GM12878 (cell line): ENCODE measurements around the gene CYSTM1. TPM values are rescaled to one million over a fixed set of nuclear protein-coding genes. Genes with fewer than 3 reads are reported as not detected.

Experiments
- CTCF ChIP-seq, 3 experiments: IDR thresholded peaks in 2 of 3; conservative IDR thresholded peaks in 1 of 3; 2 replicates each; pipeline ENCODE4 v1.5.1; 2011; ENCODE audit warnings: low read depth in 3 of 3, low read length in 3 of 3, mild to moderate bottlenecking in 3 of 3, control low read depth in 2 of 3, moderate library complexity in 2 of 3, inconsistent platforms in 1 of 3, mixed read lengths in 1 of 3; ENCODE audit not compliant: control insufficient read depth in 2 of 3, insufficient read depth in 1 of 3; ENCODE audit errors: extremely low read depth in 1 of 3
- ESRRA ChIP-seq: IDR thresholded peaks from 2 replicates; pipeline ENCODE4 v1.6.1; 2012; ENCODE audit warnings: mild to moderate bottlenecking, low read length, improper control_type of control experiment
- HDGF ChIP-seq: fragments of 450-650 bp; IDR thresholded peaks from 2 replicates; pipeline ENCODE4 v1.6.1; 2016; ENCODE audit warnings: antibody characterized with exemption
- IKZF1 ChIP-seq: fragments of 450-650 bp; conservative IDR thresholded peaks from 2 replicates; pipeline ENCODE4 v1.6.1; 2017; ENCODE audit warnings: antibody characterized with exemption, mild to moderate bottlenecking
- MTA2 ChIP-seq: fragments of 450-650 bp; IDR thresholded peaks from 2 replicates; pipeline ENCODE4 v1.6.1; 2016; ENCODE audit warnings: low read depth, mild to moderate bottlenecking, moderate library complexity
- NFIC ChIP-seq: IDR thresholded peaks from 2 replicates; pipeline ENCODE4 v1.6.1; 2012; ENCODE audit warnings: low read depth, mild to moderate bottlenecking, inconsistent platforms, low read length, moderate library complexity
- NKRF ChIP-seq: fragments of 450-650 bp; conservative IDR thresholded peaks from 2 replicates; pipeline ENCODE4 v1.6.1; 2017; ENCODE audit warnings: mild to moderate bottlenecking, moderate library complexity
- ZNF24 ChIP-seq: fragments of 450-650 bp; IDR thresholded peaks from 2 replicates; pipeline ENCODE4 v1.6.1; 2017; ENCODE audit warnings: antibody characterized with exemption, mild to moderate bottlenecking
- polyA plus RNA-seq, 11 experiments: library from polyadenylated mRNA; depleted of rRNA in 4 of 11; unstranded in 6 of 11; stranded (reverse) in 5 of 11; fragments of >200 nt; fragmentation: Nextera tagmentation in 4 of 11; fragmentation: Illumina TruSeq in 1 of 11; extraction: Ambion mirVana in 4 of 11; extraction: Trizol in 1 of 11; gene quantifications; 1 replicate in 1 of 11; 2 replicates in 10 of 11; pipeline versions ENCODE4 v1.2.1 to v1.2.3, GENCODE V29; 2011 to 2016; ENCODE audit warnings: inconsistent platforms in 2 of 11, missing spikeins in 2 of 11, low read depth in 1 of 11
- total RNA-seq, 4 experiments: library from RNA; depleted of rRNA in 3 of 4; stranded (reverse); fragments of >200 nt in 3 of 4; fragmentation: Illumina TruSeq in 1 of 4; extraction: Trizol in 1 of 4; gene quantifications; 2 replicates each; pipeline versions ENCODE4 v1.2.1 to v1.2.3, GENCODE V29; 2013 to 2021

The CYSTM1 gene
- total and polyA plus RNA-seq, 10 of the 15 experiments (the other 5 are each of a cell fraction or from before 2014, with no cell fraction given): 52.7 to 261 (median 98.7) TPM

DNA sequence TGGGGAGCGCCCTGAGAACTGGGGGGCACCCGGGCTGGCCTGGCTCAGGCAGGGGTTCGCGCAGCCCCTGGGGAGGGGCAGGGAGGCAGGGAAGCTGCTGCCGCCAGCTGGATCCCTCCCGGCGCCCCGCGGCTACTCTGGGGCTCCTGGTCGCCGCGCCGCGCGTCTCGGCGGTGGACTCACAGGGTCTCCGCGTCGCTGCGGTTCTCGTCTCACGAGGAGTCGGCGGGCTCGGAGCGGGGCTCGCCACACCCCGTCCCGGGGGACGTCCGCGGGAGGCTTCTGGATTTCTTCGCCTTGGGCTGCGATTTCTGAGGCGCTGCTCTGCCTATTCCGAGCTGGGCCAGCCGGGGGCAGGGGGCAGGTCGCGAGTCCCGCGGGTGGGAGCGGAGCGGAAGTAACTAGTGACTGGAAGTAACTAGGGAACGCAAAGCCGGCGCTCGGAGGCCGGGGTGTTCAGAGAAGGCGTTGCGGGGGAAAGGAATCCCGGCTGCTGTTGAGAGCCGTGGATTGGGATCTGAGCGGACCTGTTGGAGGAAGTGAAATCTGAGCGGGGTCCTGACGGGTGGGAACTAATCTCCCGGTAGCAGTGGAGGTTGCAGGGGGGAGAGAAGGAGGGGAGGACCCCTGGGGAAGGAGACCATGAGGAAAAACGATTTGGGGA, 511 bp downstream of the CYSTM1 start (continued):
- TF ChIP-seq ESRRA (no peak), MTA2 (0 out of 2 replicates have a peak, but pooled peaks have one; percentile 14), NKRF (peak; percentile 65; the same call in 1 of the 2 replicates), HDGF (no peak), IKZF1 (peak; percentile 77), ZNF24 (no peak), CTCF (IDR thresholded peaks at IDR 0.05 in 2 of 3, conservative IDR thresholded peaks at IDR 0.05 in 1 of 3; ENCODE audit: control insufficient read depth in 2 of 3, extremely low read depth in 1 of 3, insufficient read depth in 1 of 3, low read depth in 3 of 3, low read length in 3 of 3) (peak; percentile 9 to 24 (median 14); a peak in 2 of 6 replicates), NFIC (no peak)
